ENCODE data around the gene MBD3L1. TPM values are rescaled to one million over a fixed set of nuclear protein-coding genes. Genes with fewer than 3 reads are reported as not detected.

MBD3L1 gene
- total RNA-seq, result not detected in 2 replicates

GRCh38 chr19:8832132-8833021 lies at the start of gene MBD3L1, which contains the start of gene ZNF558:
Gene MBD3L1, plus strand, starts transcription at chr19:8832377. Its CDS starts 10,302 bp downstream, at chr19:8842679.
Gene ZNF558, minus strand, starts transcription at chr19:8832304. Its CDS starts 9,645 bp downstream, at chr19:8822659.

Other genes starting within 250 kb of the MBD3L1 start
- gene ADAMTS10, start 221.7 kb upstream of the MBD3L1 start, total RNA-seq, result 7.8 and 26.0 TPM in 2 replicates
- gene NFILZ, start 201.7 kb upstream of the MBD3L1 start, total RNA-seq, result not detected in 2 replicates
- gene ACTL9, start 133.6 kb upstream of the MBD3L1 start, total RNA-seq, result not detected in 2 replicates
- gene OR2Z1, start 110.7 kb upstream of the MBD3L1 start, total RNA-seq, result not detected in 2 replicates
- gene ZNF558, start 73 bp upstream of the MBD3L1 start, total RNA-seq, result 29.4 and 33.2 TPM in 2 replicates
- gene MUC16, start 178.0 kb downstream of the MBD3L1 start, total RNA-seq, result not detected in 2 replicates

Measured in cardiac atrium fibroblast (primary cell).